HAP-1 (cell line): Measurements from ENCODE around the gene ATP13A1.

Source experiments
- DNase-seq, 2 experiments: peaks; one replicate each; pipeline ENCODE4 v3.0.0-alpha.2; 2016 to 2020; ENCODE audit warnings: low spot score in 2 of 2
- H3K27me3 ChIP-seq: fragments of 250-450 bp; sonication (Bioruptor Pico); 2 replicates; pipeline ENCODE4 v1.5.1; 2020; ENCODE audit warnings: low read depth, mild to moderate bottlenecking, moderate library complexity
- H3K36me3 ChIP-seq: fragments of 250-450 bp; sonication (Bioruptor Pico); replicated peaks from 2 replicates; pipeline ENCODE4 v1.5.1; 2020; ENCODE audit warnings: mild to moderate bottlenecking
- H3K4me1 ChIP-seq: fragments of 250-450 bp; sonication (Bioruptor Pico); 2 replicates; pipeline ENCODE4 v1.5.1; 2020; ENCODE audit warnings: mild to moderate bottlenecking
- H3K4me3 ChIP-seq: fragments of 250-450 bp; sonication (Bioruptor Pico); 2 replicates; pipeline ENCODE4 v1.5.1; 2020; ENCODE audit warnings: mild to moderate bottlenecking, moderate library complexity
- H3K9me3 ChIP-seq: fragments of 250-450 bp; sonication (Bioruptor Pico); 2 replicates; pipeline ENCODE4 v1.5.1; 2020; ENCODE audit warnings: mild to moderate bottlenecking, moderate library complexity
- in situ Hi-C: fragments of 300-500 bp; cut with MboI; formaldehyde crosslinking; loops from 3 replicates; pipeline ENCODE4 v1.14.3; 2020; ENCODE audit warnings: low sequenced_read_pairs, inconsistent platforms, mixed read lengths

Gene ATP13A1

GRCh38 chr19:19645233-19645870 is 18.1 kb downstream of the ATP13A1 start:
- Histone ChIP-seq H3K4me1 (no peaks in the 10 kb centered on the region; the same call in 1 of the 2 replicates), H3K27me3 (no peaks in the 10 kb centered on the region), H3K4me3 (no peak overlapping the region), H3K36me3 (peaks cover 46% of the 10 kb centered on the region), H3K9me3 (no peaks in the 10 kb centered on the region)
- DNase-seq = no peak
- in situ Hi-C loops = no loop called here

- in situ Hi-C loops = loop anchor here (5.0 kb wide), 1 partner anchor 107 kb away; the partner anchor contains the start of gene CILP2
- DNase-seq = no peak
- peak overlapping the region; percentile 67 for H3K4me3 ChIP-seq
- H3K36me3 ChIP-seq = peaks cover 38% of the 10 kb centered on the region
- no peaks in the 10 kb centered on the region for H3K9me3 ChIP-seq
- no peaks in the 10 kb centered on the region for H3K27me3 ChIP-seq
- no peaks in the 10 kb centered on the region; the same call in 1 of the 2 replicates for H3K4me1 ChIP-seq
Observed at GRCh38 chr19:19644054-19644388, 19.5 kb downstream of the ATP13A1 start.

DNA sequence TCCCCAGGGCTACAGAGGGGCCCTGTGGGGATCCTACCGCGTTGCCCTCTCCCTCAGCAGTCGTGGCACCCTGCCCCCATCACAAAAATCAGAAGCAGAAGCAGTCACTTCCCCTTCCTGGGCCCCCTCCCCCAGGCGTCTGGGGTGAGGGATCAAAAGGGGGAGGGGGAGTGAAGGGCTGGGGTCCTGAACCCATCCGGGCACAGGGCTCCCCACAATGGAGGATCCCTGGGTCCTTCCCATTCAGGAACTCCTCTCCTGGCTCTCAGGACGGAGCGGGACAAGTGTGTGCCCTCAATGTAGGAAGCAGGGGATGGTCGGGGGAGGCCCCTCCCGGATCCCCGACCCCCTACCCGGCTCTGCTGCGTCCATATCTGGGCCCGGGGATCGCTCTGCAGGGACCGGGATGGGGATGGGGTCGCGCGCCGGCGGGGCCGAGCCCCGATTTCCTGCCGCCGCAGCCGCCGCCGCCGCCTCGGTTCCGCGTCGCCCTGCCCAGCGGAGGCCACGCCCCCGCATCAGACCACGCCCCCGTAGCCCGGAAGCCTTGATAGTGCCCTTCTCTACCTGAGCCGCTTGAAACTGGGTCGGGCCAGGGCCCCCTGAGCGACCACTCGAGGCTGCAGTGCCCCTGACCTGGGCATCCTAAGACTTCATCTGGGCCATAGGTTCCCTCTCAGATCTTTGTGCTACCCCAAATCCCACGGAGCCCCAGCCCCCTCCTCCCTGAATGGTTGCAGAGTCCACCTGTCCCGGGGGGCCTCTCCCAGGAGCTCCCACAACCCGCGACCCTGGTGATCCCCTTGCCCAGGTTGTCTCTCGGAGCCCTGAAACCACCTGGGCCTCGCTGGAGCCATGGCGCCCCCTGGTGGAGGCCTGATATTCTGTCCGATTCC is 20.1 kb downstream of the ATP13A1 start, which contains the start of gene GMIP:
Gene GMIP, minus strand, starts transcription at position 500 of the 896 bp plus-strand sequence. Its CDS starts 128 bp downstream, at position 372.
- Histone ChIP-seq H3K4me3 (peak within 1 kb of the TSS; percentile 67), H3K4me1 (no peaks in the 10 kb centered on the region; the same call in 1 of the 2 replicates), H3K36me3 (peaks cover 36% of the 10 kb centered on the region), H3K9me3 (no peaks in the 10 kb centered on the region), H3K27me3 (no peaks in the 10 kb centered on the region)
- in situ Hi-C loops = loop anchor here (5.0 kb wide), 1 partner anchor 106 kb away; the partner anchor contains the start of gene CILP2
- peak; percentile 37 to 89 for DNase-seq

GRCh38 chr19:19642506-19643157 is 20.8 kb downstream of the ATP13A1 start:
- no peaks in the 10 kb centered on the region for H3K27me3 ChIP-seq
- peaks cover 31% of the 10 kb centered on the region for H3K36me3 ChIP-seq
- peak overlapping the region; percentile 67 for H3K4me3 ChIP-seq
- in situ Hi-C loops = loop anchor here (5.0 kb wide), 1 partner anchor 105 kb away; the partner anchor contains the start of gene CILP2
- peak in 1 of 2 experiments; percentile 48 for DNase-seq
- H3K4me1 ChIP-seq = no peaks in the 10 kb centered on the region; the same call in 1 of the 2 replicates
- H3K9me3 ChIP-seq = no peaks in the 10 kb centered on the region

DNA sequence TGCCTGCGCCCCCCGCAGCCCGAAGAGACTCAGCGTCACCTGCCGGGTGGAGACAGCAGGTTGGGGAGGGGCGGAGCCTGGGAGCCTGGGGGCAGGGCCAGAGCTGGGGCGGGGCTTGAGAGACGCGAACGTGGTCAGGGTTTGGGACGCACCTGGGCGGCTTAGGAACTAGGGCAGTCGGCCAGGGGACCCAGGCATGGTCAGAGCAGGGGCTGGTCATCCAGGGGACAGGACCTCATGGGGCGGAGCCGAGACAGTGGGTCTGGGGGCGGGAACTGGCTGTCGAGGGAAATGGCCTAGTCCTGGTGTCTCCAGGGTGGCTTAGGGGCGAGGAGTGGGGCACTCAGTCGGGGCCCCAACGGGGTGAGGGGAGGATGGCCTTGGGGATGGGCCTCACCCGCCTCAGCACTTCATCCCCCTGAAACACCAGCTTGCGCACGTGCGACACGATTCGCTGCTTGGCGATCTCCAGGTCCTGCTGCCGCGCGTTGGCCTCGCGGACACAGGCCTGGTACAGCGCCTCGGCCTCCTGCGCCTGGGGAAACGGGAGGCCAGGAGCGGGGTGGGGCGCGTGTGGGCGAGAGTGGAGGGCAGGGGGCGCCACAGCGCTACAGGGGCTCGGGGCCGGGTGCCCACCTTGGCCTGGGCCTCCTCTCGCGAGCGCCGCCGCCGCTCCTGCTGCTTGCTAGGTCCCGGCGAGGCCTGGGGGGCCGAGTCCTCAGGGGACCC is 25.8 kb downstream of the ATP13A1 start:
- H3K4me3 ChIP-seq = no peak overlapping the region
- H3K9me3 ChIP-seq = no peaks in the 10 kb centered on the region
- DNase-seq = no peak
- H3K36me3 ChIP-seq = peaks cover 19% of the 10 kb centered on the region
- H3K4me1 ChIP-seq = no peaks in the 10 kb centered on the region
- in situ Hi-C loops = no loop called here
- no peaks in the 10 kb centered on the region for H3K27me3 ChIP-seq

GRCh38 chr19:19637186-19637522 is 26.3 kb downstream of the ATP13A1 start:
- Histone ChIP-seq H3K36me3 (peaks cover 19% of the 10 kb centered on the region), H3K27me3 (no peaks in the 10 kb centered on the region), H3K4me1 (no peaks in the 10 kb centered on the region), H3K4me3 (no peak overlapping the region), H3K9me3 (no peaks in the 10 kb centered on the region)
- in situ Hi-C loops = no loop called here
- DNase-seq = no peak

- in situ Hi-C loops = no loop called here
- Histone ChIP-seq H3K36me3 (peaks cover 19% of the 10 kb centered on the region), H3K9me3 (no peaks in the 10 kb centered on the region), H3K4me1 (no peaks in the 10 kb centered on the region), H3K27me3 (no peaks in the 10 kb centered on the region), H3K4me3 (no peak overlapping the region)
- DNase-seq = no peak
Observed at GRCh38 chr19:19636573-19637185, 26.8 kb downstream of the ATP13A1 start.

DNA sequence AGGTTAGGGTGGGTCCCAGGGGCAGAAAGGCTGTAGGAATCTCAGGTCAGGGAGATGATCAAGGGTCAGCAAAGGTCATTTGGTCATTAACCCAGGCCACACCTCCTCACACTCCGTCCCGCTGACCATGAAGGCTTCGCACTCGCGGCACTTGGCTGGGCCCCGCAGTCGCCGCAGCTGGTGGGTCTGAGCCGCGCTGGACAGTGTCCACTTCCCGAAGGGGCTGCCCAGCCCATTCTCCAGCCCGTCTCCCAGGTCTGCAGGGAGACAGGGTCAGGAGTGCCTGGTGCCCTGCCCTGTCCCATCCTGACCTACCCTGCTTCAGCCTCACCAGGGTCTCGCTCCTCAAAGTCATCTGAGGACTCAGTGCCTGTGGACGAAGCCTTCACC is 28.2 kb downstream of the ATP13A1 start:
- in situ Hi-C loops = no loop called here
- DNase-seq = no peak
- H3K4me3 ChIP-seq = no peak overlapping the region
- no peaks in the 10 kb centered on the region for H3K27me3 ChIP-seq
- no peaks in the 10 kb centered on the region for H3K9me3 ChIP-seq
- no peaks in the 10 kb centered on the region for H3K4me1 ChIP-seq
- peaks cover 19% of the 10 kb centered on the region for H3K36me3 ChIP-seq

- in situ Hi-C loops = no loop called here
- H3K9me3 ChIP-seq = no peaks in the 10 kb centered on the region
- H3K27me3 ChIP-seq = no peaks in the 10 kb centered on the region
- H3K4me1 ChIP-seq = no peaks in the 10 kb centered on the region
- no peak for DNase-seq
- H3K36me3 ChIP-seq = peaks cover 19% of the 10 kb centered on the region
- no peak overlapping the region for H3K4me3 ChIP-seq
Observed at GRCh38 chr19:19634516-19635312, 28.8 kb downstream of the ATP13A1 start.

- in situ Hi-C loops = no loop called here
- H3K36me3 ChIP-seq = peaks cover 19% of the 10 kb centered on the region
- no peak for DNase-seq
- H3K4me1 ChIP-seq = no peaks in the 10 kb centered on the region
- no peaks in the 10 kb centered on the region for H3K9me3 ChIP-seq
- no peaks in the 10 kb centered on the region for H3K27me3 ChIP-seq
- H3K4me3 ChIP-seq = no peak overlapping the region
Observed at GRCh38 chr19:19633711-19634515, 29.6 kb downstream of the ATP13A1 start.

DNA sequence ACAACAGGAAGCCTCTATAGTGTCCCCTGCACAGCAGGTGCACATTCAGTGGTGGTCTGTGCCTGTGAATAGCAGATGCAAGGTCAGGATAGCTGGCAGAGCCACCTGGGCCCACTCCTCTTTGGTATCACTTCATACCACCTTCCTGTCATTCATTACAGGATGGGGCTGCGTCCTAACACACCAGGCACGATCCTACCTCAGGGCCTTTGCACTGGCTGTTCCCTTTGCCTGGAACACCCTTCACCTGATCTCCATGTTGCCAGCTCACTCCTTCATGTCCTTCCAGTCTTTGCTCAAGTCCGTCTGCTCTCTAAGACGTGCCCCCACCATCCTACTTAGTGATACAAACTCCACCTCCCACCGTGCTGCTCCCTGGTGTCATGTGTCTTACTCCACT is 30.8 kb downstream of the ATP13A1 start:
- Histone ChIP-seq H3K27me3 (no peaks in the 10 kb centered on the region), H3K4me3 (no peak overlapping the region), H3K9me3 (no peaks in the 10 kb centered on the region), H3K4me1 (no peaks in the 10 kb centered on the region), H3K36me3 (peaks cover 19% of the 10 kb centered on the region)
- in situ Hi-C loops = no loop called here
- no peak for DNase-seq

DNA sequence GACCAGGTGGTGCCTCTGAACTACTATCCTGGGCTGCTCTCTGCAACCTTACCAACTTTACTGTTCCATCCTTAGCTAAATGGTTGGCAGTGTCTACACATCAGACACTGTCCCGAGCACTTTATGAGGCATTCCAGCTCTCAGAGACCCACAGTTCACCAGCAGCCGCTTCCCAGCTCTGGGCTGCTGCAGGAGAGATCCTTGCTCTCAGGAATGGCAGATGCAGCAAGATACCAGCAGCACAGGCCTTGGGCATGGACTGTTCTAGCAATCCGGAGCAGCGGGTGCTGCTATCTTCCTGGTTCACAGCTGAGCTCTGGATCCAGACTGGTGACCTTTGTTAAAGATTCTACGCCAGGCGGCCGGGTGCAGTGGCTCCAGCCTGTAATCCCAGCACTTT is 32.1 kb downstream of the ATP13A1 start:
- no peaks in the 10 kb centered on the region for H3K9me3 ChIP-seq
- H3K4me1 ChIP-seq = no peaks in the 10 kb centered on the region
- no peak for DNase-seq
- H3K27me3 ChIP-seq = no peaks in the 10 kb centered on the region
- in situ Hi-C loops = no loop called here
- H3K36me3 ChIP-seq = peaks cover 17% of the 10 kb centered on the region
- H3K4me3 ChIP-seq = no peak overlapping the region
